ENCODE data around the gene AHCY. TPM values are rescaled to one million over a fixed set of nuclear protein-coding genes. Genes with fewer than 3 reads are reported as not detected.

Gene AHCY
- polyA plus RNA-seq, 1 donor from 2014 or later, result 37.1 TPM

- H3K4me3 ChIP-seq (ENCODE audit: low read length), result no peak overlapping the region
- H3K9me3 ChIP-seq (ENCODE audit: low read length), result no peaks in the 10 kb centered on the region
- H3K27me3 ChIP-seq (ENCODE audit: insufficient read depth, low read depth, low read length), result no peaks in the 10 kb centered on the region
- H3K9ac ChIP-seq (ENCODE audit: low read length), result no peak overlapping the region
- no peaks in the 10 kb centered on the region for H3K9me2 ChIP-seq (ENCODE audit: insufficient read depth, low read length)
- no peak overlapping the region for H2AFZ ChIP-seq (ENCODE audit: low read depth, low read length)
- no peaks in the 10 kb centered on the region for H3F3A ChIP-seq (ENCODE audit: insufficient read depth, low read length, poor library complexity, severe bottlenecking)
- H3K27ac ChIP-seq (ENCODE audit: low read length), result no peak overlapping the region
- H3K79me2 ChIP-seq (replicated peaks; ENCODE audit: insufficient read depth, low read length), result no peaks in the 10 kb centered on the region
- H4K20me1 ChIP-seq (ENCODE audit: insufficient read depth), result no peaks in the 10 kb centered on the region
- TF ChIP-seq SMC3 (conservative IDR thresholded peaks at IDR 0.05; ENCODE audit: poor library complexity) (no peak), REST (IDR thresholded peaks at IDR 0.05; ENCODE audit: borderline replicate concordance) (no peak), POLR2AphosphoS5 (IDR thresholded peaks at IDR 0.05) (no peak), CTCF (IDR thresholded peaks at IDR 0.05; ENCODE audit: poor library complexity, severe bottlenecking) (no peak), RAD21 (conservative IDR thresholded peaks at IDR 0.05) (no peak), TAF1 (IDR thresholded peaks at IDR 0.05; ENCODE audit: low read depth) (no peak), MXI1 (conservative IDR thresholded peaks at IDR 0.05; ENCODE audit: poor library complexity, severe bottlenecking) (no peak), EZH2 (IDR thresholded peaks at IDR 0.05; ENCODE audit: borderline replicate concordance, insufficient read depth, low read length, poor library complexity, severe bottlenecking) (no peak), EP300 (conservative IDR thresholded peaks at IDR 0.05; ENCODE audit: poor library complexity, severe bottlenecking) (no peak)
- H3K4me2 ChIP-seq (ENCODE audit: low read length), result no peak overlapping the region
- H3K36me3 ChIP-seq (ENCODE audit: insufficient read depth, low read length), result no peaks in the 10 kb centered on the region
These were observed 57.0 kb downstream of the AHCY start for GRCh38 chr20:34246126-34246626.

- no peak overlapping the region for H3K4me2 ChIP-seq (ENCODE audit: low read length)
- no peaks in the 10 kb centered on the region for H3F3A ChIP-seq (ENCODE audit: insufficient read depth, low read length, poor library complexity, severe bottlenecking)
- TF ChIP-seq SMC3 (conservative IDR thresholded peaks at IDR 0.05; ENCODE audit: poor library complexity) (no peak), REST (IDR thresholded peaks at IDR 0.05; ENCODE audit: borderline replicate concordance) (no peak), POLR2AphosphoS5 (IDR thresholded peaks at IDR 0.05) (no peak), EZH2 (IDR thresholded peaks at IDR 0.05; ENCODE audit: borderline replicate concordance, insufficient read depth, low read length, poor library complexity, severe bottlenecking) (no peak), RAD21 (conservative IDR thresholded peaks at IDR 0.05) (no peak), TAF1 (IDR thresholded peaks at IDR 0.05; ENCODE audit: low read depth) (no peak), EP300 (conservative IDR thresholded peaks at IDR 0.05; ENCODE audit: poor library complexity, severe bottlenecking) (no peak), CTCF (IDR thresholded peaks at IDR 0.05; ENCODE audit: poor library complexity, severe bottlenecking) (no peak), MXI1 (conservative IDR thresholded peaks at IDR 0.05; ENCODE audit: poor library complexity, severe bottlenecking) (no peak)
- H3K27me3 ChIP-seq (ENCODE audit: insufficient read depth, low read depth, low read length), result no peaks in the 10 kb centered on the region
- no peak overlapping the region for H3K4me3 ChIP-seq (ENCODE audit: low read length)
- no peaks in the 10 kb centered on the region for H3K79me2 ChIP-seq (replicated peaks; ENCODE audit: insufficient read depth, low read length)
- H3K9ac ChIP-seq (ENCODE audit: low read length), result no peak overlapping the region
- no peak overlapping the region for H3K27ac ChIP-seq (ENCODE audit: low read length)
- H3K9me2 ChIP-seq (ENCODE audit: insufficient read depth, low read length), result no peaks in the 10 kb centered on the region
- H4K20me1 ChIP-seq (ENCODE audit: insufficient read depth), result no peaks in the 10 kb centered on the region
- no peaks in the 10 kb centered on the region for H3K9me3 ChIP-seq (ENCODE audit: low read length)
- H3K36me3 ChIP-seq (ENCODE audit: insufficient read depth, low read length), result no peaks in the 10 kb centered on the region
- H2AFZ ChIP-seq (ENCODE audit: low read depth, low read length), result no peak overlapping the region
These were observed 59.8 kb downstream of the AHCY start for GRCh38 chr20:34243377-34243776.
